ENCODE results near the gene UBE2QL1.

Gene UBE2QL1

GRCh38 chr5:6456766-6457370, 8.2 kb downstream of the UBE2QL1 start:
- no peak for DNase-seq

DNA sequence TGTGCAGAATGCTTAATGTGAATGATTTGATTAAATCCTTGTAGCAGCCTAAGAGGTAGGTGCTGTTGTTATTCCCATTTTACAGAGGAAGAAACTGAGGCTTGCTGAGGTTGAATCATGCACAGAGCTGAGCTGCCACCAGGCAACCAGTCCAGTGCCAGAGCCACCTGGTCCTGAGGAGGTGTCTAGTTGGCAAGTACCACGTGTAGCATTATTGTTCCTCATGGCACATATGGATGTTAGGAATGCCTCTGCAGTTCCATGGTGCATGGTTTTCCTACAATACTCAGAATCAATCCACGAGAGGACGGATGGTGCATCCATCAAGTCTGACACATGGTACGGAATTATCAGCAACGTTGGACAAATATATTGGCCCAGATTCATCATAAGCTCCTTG, 8.9 kb downstream of the UBE2QL1 start:
- DNase-seq = no peak

- DNase-seq = no peak
These were observed 10.2 kb downstream of the UBE2QL1 start for GRCh38 chr5:6458833-6459232.

GRCh38 chr5:6459896-6460295, 11.2 kb downstream of the UBE2QL1 start:
- DNase-seq = no peak

- no peak for DNase-seq
These were observed 12.3 kb downstream of the UBE2QL1 start for GRCh38 chr5:6461006-6461405.

GRCh38 chr5:6461793-6462650, 13.4 kb downstream of the UBE2QL1 start:
- no peak for DNase-seq

GRCh38 chr5:6462671-6463070, 14.0 kb downstream of the UBE2QL1 start:
- no peak for DNase-seq

GRCh38 chr5:6464441-6464840, 15.8 kb downstream of the UBE2QL1 start:
- no peak for DNase-seq

- no peak for DNase-seq
These were observed 17.5 kb downstream of the UBE2QL1 start for GRCh38 chr5:6465831-6466790.

GRCh38 chr5:6466975-6467567, 18.4 kb downstream of the UBE2QL1 start:
- no peak for DNase-seq

DNA sequence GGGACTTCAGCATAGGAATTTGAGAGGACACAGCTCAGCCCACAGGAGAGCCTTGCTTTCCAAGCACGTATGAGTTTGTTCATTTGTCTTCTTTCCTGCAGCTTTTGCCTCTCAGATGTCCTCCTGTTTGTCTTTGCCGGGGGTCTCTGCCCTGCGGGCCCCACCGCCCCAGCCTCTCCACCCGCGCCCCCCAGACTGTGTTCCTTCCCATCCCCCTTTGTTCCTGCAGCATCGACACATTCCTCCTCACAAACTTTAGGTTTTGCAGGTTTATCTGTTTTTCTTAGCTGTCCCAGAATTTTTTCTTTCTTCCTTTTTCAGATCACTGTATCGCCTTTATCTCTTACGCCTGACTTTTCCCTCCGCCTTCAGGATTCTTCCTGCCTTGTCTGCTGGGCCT, 18.9 kb downstream of the UBE2QL1 start:
- no peak for DNase-seq

GRCh38 chr5:6468104-6468503, 19.4 kb downstream of the UBE2QL1 start:
- no peak for DNase-seq

GRCh38 chr5:6468870-6469269, 20.2 kb downstream of the UBE2QL1 start:
- DNase-seq = no peak

DNA sequence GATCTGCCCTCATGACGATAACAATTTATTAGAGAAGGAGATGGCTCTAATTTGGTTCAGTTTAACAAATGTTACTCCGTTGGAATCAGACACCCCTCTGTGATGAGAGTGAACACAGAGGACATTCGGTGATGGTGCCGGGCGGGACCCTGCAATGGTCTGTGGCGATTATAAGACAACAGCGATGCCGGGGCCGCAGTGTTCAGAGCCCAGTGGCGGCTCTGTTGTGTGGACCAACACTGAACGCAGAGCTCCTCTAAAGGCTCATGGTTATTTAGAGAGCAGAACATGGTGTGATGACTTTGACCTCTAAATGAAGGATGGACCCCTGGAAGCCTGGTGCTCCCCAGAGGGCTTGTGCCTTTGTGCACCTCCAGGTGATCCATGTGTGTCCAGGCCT, 21.2 kb downstream of the UBE2QL1 start:
- no peak for DNase-seq

- no peak for DNase-seq
These were observed 22.0 kb downstream of the UBE2QL1 start for GRCh38 chr5:6470672-6471071.

DNA sequence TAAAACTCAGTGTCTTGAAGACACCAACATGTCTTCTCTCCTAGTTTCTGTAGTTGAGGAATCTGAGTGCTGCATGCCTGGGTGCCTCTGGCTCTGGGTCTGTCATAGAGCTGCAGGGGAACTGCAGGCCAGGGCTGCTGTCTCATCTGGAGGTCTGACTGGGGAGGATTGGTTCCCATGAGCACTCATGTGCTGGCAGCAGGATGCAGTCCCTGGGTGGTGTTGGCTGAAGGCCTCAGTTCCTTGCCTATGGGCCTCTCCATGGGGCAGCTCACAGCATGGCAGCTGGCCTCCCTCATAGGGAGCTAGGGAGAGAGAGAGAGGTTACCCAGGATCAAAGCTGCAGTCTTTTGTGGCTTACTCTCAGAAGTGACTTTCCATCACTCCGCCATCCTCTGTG, 22.6 kb downstream of the UBE2QL1 start:
- DNase-seq = no peak

- DNase-seq = no peak
These were observed 24.1 kb downstream of the UBE2QL1 start for GRCh38 chr5:6472792-6473191.

DNA sequence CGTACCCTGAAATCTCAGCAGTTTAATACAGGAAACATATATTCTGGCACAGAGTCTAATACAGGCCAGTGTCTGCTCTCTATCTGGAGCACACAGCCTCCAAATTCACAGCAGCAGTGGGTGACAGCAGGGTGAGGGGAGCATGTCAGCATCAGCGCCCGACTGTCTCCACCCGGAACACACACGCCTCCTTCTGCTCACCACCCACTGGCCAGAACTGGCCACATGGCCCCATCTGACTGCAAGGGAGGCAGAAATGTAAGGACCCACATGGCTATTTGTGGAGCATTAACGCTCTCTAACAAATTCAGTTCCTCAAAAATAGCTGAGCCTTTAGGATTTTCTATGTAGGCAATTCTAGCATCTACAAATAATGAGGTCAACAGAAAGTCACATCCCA, 24.6 kb downstream of the UBE2QL1 start:
- DNase-seq = no peak

DNA sequence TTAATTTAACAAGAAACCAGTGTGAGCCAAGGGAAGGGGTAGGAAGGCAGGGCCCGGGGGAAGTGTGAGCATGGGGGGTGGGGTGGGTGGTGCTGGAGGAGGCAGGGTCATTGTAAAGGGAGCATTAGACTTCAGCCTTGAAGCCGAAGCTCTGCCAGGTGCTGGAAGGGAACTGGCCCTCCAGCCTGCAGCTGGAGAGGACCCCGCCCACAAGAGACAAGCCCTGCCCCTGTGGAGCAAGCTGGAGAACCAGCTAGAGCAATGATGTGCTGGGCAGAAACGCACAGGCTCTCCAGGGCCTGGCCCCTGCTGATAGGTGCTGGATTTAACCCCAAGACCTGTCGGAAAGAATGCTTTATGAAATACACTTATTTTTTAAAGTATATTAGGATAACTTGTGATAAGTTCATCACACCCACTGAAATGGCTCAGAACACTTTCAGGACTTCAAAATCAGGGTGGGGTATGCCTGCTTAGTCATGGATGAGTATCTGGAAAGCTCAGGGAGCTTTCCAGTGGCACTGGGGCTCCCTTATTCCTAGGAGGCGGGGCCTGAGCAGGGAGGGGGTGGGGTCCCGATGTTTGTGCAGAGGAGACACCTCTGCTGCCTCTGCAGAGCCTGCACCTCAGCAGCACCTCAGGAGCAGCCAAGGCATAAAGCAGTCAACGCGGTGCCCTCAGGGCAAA, 27.1 kb downstream of the UBE2QL1 start:
- DNase-seq = no peak

DNA sequence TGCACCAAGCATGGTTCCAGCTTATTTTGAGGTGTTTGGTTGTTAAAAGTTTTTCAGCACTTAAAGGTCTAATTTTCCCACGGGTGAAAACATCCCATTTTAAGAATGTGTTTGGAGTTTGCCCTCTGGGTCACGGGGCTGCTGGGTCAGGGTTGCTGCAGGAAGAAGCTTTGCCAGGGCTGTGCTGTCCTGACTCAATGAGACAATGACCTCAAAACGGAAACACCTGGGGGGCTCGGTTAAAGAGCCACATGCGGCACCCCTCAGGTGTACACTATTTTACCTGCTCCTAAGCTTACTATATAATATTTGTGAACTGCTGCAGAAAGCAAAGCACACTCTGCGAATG, 27.6 kb downstream of the UBE2QL1 start:
- DNase-seq = no peak

DNA sequence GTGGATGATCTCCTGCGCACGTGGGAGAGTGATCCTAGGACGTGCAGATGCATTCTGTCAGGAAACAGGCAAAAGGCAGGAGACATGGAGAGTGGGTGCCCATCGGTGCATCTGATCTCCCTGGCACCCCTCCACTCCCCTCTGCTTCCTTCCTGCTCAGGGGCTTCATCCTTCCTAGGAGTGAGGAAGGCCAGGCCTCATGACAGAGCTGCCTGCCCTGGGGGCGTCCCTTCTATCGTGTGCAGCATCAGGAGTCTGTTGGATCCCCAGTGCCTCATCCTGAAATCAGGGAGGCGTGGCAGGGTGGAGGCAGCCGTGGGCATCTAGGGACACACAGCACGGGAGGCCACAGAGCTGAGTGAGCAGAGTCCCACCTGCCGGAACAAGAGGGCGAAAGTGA, 30.1 kb downstream of the UBE2QL1 start:
- no peak for DNase-seq
